NCI-H1417 (cell line): Measurements from ENCODE around the gene FRRS1L.

ENCODE experiments used
- DNase-seq, 3 experiments: peaks; one replicate each; lab custom pipeline; 2025; lab: John Stamatoyannopoulos, UW

Gene FRRS1L, protein sequence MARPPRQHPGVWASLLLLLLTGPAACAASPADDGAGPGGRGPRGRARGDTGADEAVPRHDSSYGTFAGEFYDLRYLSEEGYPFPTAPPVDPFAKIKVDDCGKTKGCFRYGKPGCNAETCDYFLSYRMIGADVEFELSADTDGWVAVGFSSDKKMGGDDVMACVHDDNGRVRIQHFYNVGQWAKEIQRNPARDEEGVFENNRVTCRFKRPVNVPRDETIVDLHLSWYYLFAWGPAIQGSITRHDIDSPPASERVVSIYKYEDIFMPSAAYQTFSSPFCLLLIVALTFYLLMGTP

GRCh38 chr9:109166771-109167601, at the start of gene FRRS1L:
Gene FRRS1L, minus strand, starts transcription at chr9:109167249. Its CDS starts 111 bp downstream, at chr9:109167138.
- DNase-seq, result peak in 2 of 3 experiments; percentile 79 to 83

DNA sequence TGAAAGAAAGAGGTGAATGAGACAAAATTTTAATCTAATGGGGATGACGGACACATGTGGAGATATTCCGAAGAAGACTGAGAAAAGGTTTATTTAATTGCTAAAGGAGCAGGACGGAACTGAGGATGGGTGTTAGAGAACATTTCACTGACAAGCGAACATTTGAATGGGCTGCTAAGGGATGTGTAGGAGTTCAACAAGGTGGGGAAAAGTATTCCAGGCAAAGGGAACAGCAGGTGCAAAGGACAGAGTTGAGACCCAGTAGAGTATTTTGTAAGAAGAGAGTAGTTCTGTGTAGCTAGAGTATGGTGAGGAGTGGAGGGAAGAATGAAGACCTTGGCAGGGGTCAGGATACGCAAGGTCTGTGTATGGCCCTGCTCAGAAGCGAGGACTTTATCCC, 47.4 kb upstream of the FRRS1L start:
- DNase-seq, result no peak

DNA sequence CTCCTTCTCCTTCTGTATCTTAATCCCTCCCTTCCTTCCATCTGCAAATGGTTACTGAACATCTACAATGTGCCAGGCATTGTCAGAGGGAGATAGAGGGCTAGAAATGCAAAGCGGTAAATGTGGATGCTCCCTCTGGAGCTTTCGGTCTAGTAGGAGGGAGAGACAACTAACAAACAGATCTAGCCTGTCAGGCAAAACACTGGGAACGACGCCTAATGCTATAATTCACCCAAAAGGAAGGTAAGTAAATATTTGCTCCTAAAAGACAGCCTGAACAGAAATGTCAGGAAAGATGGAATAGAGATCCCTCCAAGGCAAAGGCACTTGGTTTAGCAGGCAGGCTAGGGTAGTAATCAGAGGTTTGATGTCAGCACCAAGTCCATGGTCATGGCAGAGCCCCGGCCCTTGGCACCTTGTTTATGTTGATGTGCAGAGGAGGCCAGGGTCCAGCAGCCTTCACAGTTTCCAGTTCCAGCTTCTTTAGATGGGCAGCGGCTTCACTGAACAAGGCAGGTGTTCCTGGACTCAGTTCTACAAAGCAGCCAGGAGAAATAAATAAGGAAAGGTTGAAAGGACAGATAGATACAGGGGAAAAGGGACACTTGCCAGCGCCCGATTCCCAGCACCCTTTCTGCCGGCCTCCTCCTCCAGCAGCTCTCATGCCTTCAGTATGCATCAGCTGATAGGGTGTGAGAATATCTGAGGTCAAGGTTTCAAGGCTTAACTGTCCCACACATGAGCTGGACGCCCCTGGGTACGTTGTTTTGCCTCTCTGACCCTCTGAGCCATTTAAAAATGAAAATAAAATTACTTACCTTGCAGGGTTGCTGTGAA, 46.5 kb upstream of the FRRS1L start:
- DNase-seq, result peak in 2 of 3 experiments; percentile 12 to 53

- DNase-seq, result no peak
Measured at GRCh38 chr9:109212768-109213167, 45.7 kb upstream of the FRRS1L start.

DNA sequence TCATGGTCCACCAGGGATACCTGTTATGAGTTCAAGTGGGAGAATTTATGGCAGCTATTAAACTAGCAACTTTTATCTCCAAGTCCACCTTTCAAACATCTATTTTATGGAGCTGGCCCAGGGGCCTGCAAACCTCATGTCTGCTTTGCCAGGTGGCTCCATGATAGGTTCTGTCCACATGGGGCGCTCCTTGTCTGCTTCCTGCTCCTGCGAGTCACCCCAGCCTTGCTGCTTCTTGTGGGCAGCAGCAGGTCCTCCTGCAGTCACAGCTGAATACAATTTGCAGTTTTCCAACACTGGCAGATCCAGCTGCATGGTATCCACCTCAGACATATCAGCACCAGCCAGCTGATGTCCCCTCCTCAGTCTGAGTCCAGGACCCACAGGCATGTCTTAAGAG, 39.6 kb upstream of the FRRS1L start:
- no peak for DNase-seq

DNA sequence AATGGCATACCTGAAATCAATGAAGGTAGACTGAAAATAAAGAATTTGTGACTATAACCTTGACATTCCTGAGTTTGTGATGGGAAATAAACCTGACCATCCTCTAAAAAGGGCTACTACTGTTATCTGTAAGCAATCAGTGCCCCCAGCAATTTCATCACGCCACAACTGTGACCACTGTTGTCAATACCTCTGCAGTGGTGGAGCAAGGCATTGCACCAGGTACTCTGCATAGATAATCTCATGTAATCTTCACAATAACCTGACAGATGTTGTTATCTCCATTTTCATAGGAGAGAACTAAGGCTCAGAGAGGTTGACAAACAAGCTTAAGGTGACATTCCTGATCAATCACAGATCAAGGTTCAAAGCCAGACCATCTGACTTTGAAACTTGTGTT, 38.5 kb upstream of the FRRS1L start:
- DNase-seq, result no peak

GRCh38 chr9:109203761-109204360, 36.8 kb upstream of the FRRS1L start:
- DNase-seq, result no peak

GRCh38 chr9:109199676-109200075, 32.6 kb upstream of the FRRS1L start:
- DNase-seq, result no peak

GRCh38 chr9:109198736-109199382, 31.8 kb upstream of the FRRS1L start:
- DNase-seq, result peak in 1 of 3 experiments; percentile 17

DNA sequence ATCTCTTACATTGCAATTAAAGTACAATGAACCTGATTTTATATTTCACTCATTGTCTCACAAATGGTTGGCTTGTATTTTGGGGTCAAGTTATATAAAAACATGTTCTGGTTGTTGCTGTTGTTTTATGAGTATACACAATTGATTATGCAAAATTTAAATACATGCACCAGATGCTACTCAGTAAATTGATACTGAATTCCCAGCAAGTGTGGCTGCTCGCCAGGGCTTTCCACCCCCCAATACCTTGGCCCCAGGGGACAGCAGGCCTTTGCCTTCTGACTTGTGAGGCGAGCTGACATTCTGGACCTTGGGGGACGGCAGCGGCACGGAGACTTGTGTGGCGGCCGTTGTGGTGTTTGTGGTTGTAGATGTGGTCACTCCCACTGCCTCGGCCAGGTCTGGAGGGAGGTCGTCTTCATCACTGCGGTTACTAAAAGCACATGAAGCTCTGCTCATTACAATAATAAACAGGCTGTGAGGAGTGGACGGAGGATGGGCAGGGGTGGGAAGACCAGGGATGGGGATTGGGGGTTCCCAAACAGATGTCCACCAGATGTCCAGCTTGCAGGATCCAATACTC, 27.0 kb upstream of the FRRS1L start:
- DNase-seq, result no peak

- peak; percentile 5 to 63 (median 34) for DNase-seq
Measured at GRCh38 chr9:109192732-109193361, 25.8 kb upstream of the FRRS1L start.

DNA sequence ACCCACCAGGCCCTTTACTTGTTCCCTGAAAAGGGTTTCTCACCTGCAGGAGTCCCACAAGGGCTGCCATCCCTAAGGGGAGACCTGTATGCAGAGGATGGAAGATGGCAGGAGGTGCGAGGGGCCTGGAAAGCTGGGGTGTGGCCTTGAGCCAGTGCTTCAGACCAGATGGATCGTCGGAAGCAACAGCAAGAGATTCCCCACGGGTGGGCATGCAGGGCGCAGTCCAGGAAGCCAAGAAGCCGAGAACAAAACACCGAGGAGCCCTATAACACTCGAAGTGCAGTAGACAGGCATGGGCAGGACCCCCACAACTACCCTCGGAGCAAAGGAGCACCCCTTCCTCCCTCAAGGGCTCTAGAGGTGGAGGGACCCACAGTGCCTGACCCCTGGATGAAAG, 24.7 kb upstream of the FRRS1L start:
- DNase-seq, result no peak

DNA sequence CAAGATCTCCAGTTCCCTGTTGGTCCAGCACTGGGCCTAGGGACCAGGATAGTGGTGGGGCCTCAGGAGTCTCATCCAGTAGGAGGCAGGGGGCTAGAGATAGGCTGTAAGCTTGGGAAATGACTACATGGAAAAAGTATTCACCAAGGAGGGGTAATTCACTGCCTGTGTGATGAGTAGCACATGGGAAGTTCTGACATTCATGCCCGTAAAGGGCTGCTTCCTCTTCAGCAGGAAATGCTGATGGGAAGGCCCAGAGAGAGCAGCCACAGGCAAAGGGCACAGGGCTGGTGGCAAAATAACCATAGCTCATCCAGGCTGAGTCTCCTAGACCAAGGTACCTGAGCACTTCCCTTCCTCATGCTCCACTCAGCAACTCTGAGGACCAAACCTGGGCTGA, 23.1 kb upstream of the FRRS1L start:
- DNase-seq, result no peak

GRCh38 chr9:109186857-109187520, 19.9 kb upstream of the FRRS1L start:
- peak in 1 of 3 experiments; percentile 34 for DNase-seq

DNA sequence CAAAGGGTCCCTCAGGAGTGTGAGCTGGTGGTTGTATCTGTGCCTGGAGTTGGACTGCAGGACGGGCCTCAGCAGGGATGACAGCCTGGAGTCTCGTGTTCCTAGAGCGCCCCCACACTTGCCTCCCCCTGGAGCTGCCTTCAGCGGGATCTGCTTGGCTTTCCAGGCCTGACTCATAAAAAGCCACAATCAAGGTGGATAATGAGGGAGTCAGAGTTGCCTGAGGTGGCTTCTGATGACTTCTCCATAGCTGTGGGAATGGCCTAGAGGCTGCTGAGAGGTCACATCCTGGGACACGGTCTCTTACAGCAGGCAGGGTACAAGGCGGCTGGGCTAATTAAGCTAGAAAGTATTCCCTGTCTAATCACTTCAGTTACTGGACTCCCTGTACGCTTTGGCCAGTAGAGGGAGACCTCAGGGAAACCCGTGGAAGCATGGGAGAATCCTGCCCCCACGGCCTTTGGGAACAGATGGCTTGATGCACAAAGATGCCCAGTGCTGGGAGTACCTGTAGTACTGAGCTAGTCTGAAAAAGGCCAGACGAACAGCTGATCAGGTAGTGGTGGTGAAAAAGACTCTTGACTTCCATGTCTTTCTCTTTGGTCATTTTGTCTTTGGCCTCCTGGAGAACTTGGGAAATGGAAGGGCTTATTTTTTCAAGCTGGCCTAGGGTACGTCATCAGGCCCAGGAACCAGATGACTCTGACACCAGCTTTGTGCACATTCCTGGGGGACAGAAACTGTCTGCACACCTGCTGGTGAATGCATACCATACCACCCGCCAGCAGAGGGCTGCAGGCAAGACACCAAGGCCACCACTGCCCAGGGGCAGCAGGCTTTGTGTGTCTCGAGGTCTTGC, 16.1 kb upstream of the FRRS1L start:
- peak in 2 of 3 experiments; percentile 29 to 60 for DNase-seq

GRCh38 chr9:109182550-109182939, 15.5 kb upstream of the FRRS1L start:
- no peak for DNase-seq

DNA sequence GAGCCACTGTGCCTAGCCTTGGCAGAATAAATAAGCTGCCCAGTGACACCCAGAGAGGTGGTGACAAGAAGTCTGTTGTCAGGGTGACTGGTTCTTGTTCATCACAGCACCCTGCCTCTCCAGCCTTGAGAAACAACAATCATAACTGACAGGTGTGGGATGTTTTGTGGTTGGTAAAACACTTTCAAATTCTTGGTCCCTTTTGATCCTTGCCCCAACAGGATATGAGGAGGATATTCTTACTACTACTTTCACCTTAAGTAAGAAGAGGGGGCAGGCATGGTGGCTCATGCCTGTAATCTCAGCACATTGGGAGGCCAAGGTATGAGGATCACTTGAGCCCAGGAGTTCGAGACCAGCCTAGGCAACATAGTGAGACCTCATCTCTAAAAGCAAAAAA, 14.2 kb upstream of the FRRS1L start:
- peak in 1 of 3 experiments; percentile 15 for DNase-seq

- DNase-seq, result no peak
Measured at GRCh38 chr9:109179801-109180523, 12.9 kb upstream of the FRRS1L start.
